Glutamatergic neuron (in vitro differentiated cells): Measurements from ENCODE around the gene USH2A. TPM values are rescaled to one million over a fixed set of nuclear protein-coding genes. Genes with fewer than 3 reads are reported as not detected.

ENCODE experiments used
- DNase-seq: peaks from one replicate; pipeline ENCODE4 v3.0.0; 2022
- H3K27ac Mint-ChIP-seq: one replicate; pipeline ENCODE4 v1.8.0; 2020; ENCODE audit warnings: mild to moderate bottlenecking, mixed read lengths, inconsistent platforms; ENCODE audit not compliant: unreplicated experiment
- H3K27me3 Mint-ChIP-seq: one replicate; pipeline ENCODE4 v1.8.0; 2020; ENCODE audit warnings: mild to moderate bottlenecking, moderate library complexity, mixed read lengths, inconsistent platforms; ENCODE audit not compliant: unreplicated experiment
- H3K36me3 Mint-ChIP-seq: one replicate; pipeline ENCODE4 v1.8.0; 2020; ENCODE audit warnings: mild to moderate bottlenecking, mixed read lengths, inconsistent platforms; ENCODE audit not compliant: unreplicated experiment
- H3K4me1 Mint-ChIP-seq: one replicate; pipeline ENCODE4 v1.8.0; 2020; ENCODE audit warnings: mild to moderate bottlenecking, low read depth, mixed read lengths, inconsistent platforms; ENCODE audit not compliant: unreplicated experiment
- H3K4me3 Mint-ChIP-seq: one replicate; pipeline ENCODE4 v1.8.0; 2020; ENCODE audit warnings: mild to moderate bottlenecking, mixed read lengths, inconsistent platforms; ENCODE audit not compliant: unreplicated experiment
- H3K9me3 Mint-ChIP-seq: one replicate; pipeline ENCODE4 v1.8.0; 2020; ENCODE audit warnings: mild to moderate bottlenecking, moderate library complexity, mixed read lengths, inconsistent platforms; ENCODE audit not compliant: unreplicated experiment
- CTCF ChIP-seq: fragments of 200-600 bp; sonication (generic); IDR thresholded peaks from one replicate; pipeline ENCODE4 v1.5.0; 2021; ENCODE audit not compliant: partially characterized antibody, unreplicated experiment
- total RNA-seq: library from RNA; stranded (reverse); fragmentation: NEBNext Ultra II Directional; extraction: Animal tissue kit (Norgen Biotek cat#: 25700); gene quantifications from one replicate; pipeline ENCODE4 v1.2.1, GENCODE V29; 2021; ENCODE audit not compliant: unreplicated experiment

Gene USH2A
- total RNA-seq, 1 donor from 2014 or later: not detected

GRCh38 chr1:215600867-215601266, 822.4 kb downstream of the USH2A start:
- H3K4me3 Mint-ChIP-seq: no peak overlapping the region
- peak overlapping the region; percentile 26 for H3K27ac Mint-ChIP-seq

GRCh38 chr1:215600258-215600792, 822.9 kb downstream of the USH2A start:
- Mint-ChIP-seq H3K27ac (no peak overlapping the region), H3K27me3 (no peaks in the 10 kb centered on the region), H3K4me3 (no peak overlapping the region), H3K4me1 (no peaks in the 10 kb centered on the region), H3K9me3 (no peaks in the 10 kb centered on the region), H3K36me3 (no peaks in the 10 kb centered on the region)
- DNase-seq: no peak
- no peak for TF ChIP-seq CTCF

More at GRCh38 chr1:215600867-215601266, 822.4 kb downstream of the USH2A start:
- no peaks in the 10 kb centered on the region for H3K36me3 Mint-ChIP-seq
- H3K27me3 Mint-ChIP-seq: no peaks in the 10 kb centered on the region
- no peak for DNase-seq
- no peak for TF ChIP-seq CTCF
- no peaks in the 10 kb centered on the region for H3K9me3 Mint-ChIP-seq
- no peaks in the 10 kb centered on the region for H3K4me1 Mint-ChIP-seq

GRCh38 chr1:215599418-215600074, 823.7 kb downstream of the USH2A start:
- Mint-ChIP-seq H3K36me3 (no peaks in the 10 kb centered on the region), H3K4me3 (no peak overlapping the region), H3K27me3 (no peaks in the 10 kb centered on the region), H3K9me3 (no peaks in the 10 kb centered on the region), H3K27ac (no peak overlapping the region), H3K4me1 (no peaks in the 10 kb centered on the region)
- no peak for DNase-seq
- TF ChIP-seq CTCF: no peak

- no peak overlapping the region for H3K4me3 Mint-ChIP-seq
- no peak overlapping the region for H3K27ac Mint-ChIP-seq
- H3K9me3 Mint-ChIP-seq: no peaks in the 10 kb centered on the region
Observed at GRCh38 chr1:215597961-215598360, 825.3 kb downstream of the USH2A start.

More at GRCh38 chr1:215597961-215598360, 825.3 kb downstream of the USH2A start:
- no peak for DNase-seq
- Mint-ChIP-seq H3K4me1 (no peaks in the 10 kb centered on the region), H3K36me3 (no peaks in the 10 kb centered on the region), H3K27me3 (no peaks in the 10 kb centered on the region)
- no peak for TF ChIP-seq CTCF
